COR-L47 (cell line): ENCODE data around the gene SAA4.
"Not testable (repeated sequence)": the region's sequence is repeated elsewhere in the genome, so short reads cannot be mapped to it uniquely, and the experiment has no call there.

Experiments
- DNase-seq: peaks from one replicate; lab custom pipeline; 2025; lab: John Stamatoyannopoulos, UW

The SAA4 gene

DNA sequence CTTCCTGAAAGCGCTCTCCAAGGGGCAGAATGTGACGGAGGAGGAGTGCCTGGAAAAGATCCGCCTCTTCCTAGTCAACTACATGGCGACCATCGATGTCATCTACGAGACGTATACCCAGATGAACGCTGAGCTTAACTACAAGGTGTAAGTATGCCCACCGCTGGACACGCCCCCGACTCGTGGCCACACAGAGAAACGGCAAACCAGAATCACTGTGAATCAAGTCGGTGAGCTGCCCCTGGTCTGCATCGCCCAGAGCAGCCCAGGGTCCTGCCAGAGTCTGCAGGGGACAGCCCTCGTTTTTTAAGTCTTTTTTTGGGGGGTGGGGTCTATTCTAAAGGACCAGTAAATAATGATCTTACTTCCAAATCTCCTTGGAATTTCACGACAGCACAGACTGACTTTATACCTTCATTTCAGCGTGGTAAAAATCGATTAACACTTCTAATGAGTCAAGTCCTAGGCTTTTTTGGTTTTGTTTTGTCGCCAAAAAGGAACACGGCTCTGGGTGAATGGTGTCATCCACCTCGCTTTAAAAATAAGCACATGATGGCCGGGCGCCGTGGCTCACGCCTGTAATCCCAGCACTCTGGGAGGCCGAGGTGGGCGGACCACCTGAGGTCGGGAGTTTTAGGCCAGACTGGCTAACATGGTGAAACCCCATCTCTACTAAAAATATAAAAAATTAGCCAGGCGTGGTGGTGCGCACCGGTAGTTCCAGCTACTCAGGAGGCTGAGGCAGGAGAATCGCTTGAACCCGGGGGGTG, 46.9 kb downstream of the SAA4 start:
- DNase-seq = not testable (repeated sequence)

DNA sequence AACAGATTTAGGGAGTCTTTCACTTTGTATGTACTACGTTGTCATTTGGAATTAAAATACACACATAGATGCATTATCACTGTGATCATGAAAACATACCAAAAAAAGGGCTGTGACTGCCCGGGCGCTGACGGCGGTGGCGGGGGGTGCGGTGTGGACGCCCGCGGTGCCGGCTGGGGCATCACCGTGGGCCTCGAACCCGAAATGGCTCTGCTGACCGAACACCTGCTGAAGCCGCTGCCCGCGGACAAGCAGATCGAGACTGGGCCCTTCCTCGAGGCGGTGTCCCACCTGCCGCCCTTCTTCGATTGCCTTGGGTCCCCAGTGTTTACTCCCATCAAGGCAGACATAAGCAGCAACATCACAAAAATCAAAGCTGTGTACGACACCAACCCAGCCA, 47.8 kb downstream of the SAA4 start:
- DNase-seq = no peak
